Measurements from ENCODE around the gene RILP.
A peak's percentile ranks its signal among the peaks of the same experiment; 100 is the strongest.

The RILP gene

DNA sequence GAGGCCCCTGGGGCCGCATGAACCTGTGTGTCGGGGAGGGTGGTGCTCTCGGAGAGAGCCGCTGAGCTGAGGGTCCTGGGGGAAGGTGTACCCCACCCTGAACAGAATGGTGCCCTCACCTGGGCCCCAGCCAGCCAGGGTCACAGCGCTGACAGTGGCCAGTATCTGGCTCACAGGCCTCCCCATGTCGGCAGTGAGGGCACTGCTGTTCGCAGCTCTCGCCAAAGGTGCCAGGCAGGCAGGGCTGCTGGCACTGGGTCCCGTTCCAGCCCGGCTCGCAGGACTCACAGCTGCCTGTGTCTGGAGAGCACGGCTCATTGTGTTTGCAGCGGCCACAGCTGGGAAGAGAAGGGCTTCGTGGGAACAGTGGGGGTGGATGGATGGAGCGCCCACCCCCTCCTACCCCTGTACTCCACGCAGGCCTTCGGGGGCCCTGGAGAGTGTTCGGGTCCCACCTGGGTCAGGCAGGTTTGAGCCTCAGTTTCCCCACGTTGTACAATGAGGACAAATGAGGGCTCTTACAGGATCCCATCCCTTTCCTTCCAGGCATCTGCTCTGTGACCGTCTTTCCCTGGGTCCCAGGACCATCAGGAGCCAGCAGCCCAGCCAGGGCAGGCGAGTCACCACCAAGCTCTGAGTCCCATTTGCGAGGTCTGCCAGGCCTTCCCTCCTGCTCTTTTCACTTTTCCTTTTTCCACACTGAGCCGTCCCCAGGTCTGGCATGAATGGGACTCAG, 9.2 kb downstream of the RILP start:
- Mint-ChIP-seq H3K4me1 (peaks cover 36% of the 10 kb centered on the region), H3K36me3 (peaks cover 6% of the 10 kb centered on the region), H3K4me3 (no peak overlapping the region), H3K27me3 (no peaks in the 10 kb centered on the region), H3K27ac (no peak overlapping the region), H3K9me3 (no peaks in the 10 kb centered on the region)
- no peak for ATAC-seq

DNA sequence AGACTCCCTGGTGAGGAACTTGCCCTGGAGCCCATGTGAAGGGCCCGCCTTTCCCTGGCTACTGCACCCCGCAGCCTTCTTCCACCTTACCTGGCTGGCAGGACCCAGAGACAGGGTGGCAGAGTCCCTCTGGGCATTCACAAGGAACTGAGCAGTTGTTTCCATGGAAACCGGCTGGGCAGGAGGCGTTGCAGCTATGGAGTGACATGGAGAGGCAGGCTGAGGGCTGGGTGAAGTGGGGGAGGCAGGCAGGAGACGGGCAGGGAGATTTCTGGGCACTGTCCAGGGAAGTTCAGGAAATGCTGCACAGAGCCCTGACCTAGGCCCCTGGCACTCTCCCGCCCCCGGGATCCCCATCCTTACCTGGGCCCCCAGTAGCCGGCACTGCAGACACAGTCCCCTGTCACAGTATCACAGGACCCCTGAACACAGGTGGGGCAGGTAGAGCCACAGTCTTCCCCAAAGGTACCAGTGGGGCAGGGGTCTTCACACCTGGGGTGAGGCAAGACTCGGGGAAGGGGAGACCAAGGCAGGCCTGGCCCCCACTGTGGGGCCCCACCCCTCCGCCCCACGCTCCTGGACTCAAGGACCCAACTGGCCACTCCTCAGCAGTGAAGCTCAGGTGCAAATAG, 10.0 kb downstream of the RILP start:
- Mint-ChIP-seq H3K27me3 (no peaks in the 10 kb centered on the region), H3K4me1 (peaks cover 28% of the 10 kb centered on the region), H3K27ac (peak overlapping the region; percentile 53), H3K4me3 (no peak overlapping the region), H3K9me3 (no peaks in the 10 kb centered on the region), H3K36me3 (peaks cover 6% of the 10 kb centered on the region)
- ATAC-seq: no peak

DNA sequence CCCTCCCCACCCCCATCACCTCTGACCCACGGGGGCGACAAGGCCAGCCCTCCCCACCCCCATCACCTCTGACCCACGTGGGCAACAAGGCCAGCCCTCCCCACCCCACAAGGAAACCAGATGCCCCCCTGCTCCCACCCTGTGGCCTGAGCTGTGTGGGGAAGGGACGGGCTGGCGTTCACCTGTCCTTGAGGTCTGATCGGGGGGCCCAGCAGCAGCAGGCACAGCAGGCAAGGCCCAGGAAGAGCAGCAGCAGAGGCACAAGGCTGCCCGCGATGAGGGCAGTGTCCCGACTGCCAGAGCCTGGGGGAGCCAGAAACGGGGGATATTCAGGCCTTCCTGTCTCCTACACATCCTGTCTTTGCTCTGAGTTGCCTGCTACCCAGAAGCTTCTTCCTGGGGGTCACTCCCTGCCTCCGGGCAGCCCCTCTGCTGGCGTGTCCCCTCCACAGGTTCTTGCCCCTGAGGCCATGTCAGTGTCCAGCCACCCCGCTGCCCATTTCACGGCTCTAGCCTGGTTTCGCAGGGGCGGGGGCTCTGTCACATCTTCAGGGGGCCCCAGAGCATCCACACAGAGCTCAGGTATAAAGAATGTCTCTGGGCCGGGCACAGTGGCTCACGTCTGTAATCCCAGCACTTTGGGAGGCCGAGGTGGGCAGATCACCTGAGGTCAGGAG, 10.9 kb downstream of the RILP start:
- Mint-ChIP-seq H3K9me3 (no peaks in the 10 kb centered on the region), H3K36me3 (peaks cover 6% of the 10 kb centered on the region), H3K27me3 (no peaks in the 10 kb centered on the region), H3K4me1 (peaks cover 19% of the 10 kb centered on the region), H3K27ac (peak overlapping the region; percentile 53), H3K4me3 (no peak overlapping the region)
- no peak for ATAC-seq

DNA sequence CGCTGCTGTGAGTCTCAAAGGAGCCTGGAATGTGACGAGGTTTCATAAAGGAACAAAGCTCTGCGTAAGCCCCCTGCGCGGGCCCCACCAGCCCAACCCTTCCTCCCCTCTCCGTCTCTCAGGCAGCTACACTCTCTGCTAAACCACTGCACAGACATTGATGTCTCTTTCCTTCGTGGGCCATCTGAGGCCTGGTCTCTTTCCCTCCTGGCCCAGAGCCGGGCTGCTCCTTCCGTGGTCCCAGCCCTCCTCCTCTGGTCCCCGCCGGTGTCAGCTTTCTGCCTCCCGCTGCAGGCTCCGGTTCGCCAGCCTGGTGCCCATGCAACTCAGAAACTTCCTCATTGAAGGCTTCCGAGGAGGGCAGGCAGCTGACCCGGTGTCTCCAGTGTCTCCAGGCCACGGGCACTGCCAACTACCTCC, 11.5 kb downstream of the RILP start:
- no peaks in the 10 kb centered on the region for H3K9me3 Mint-ChIP-seq
- H3K4me3 Mint-ChIP-seq: no peak overlapping the region
- H3K36me3 Mint-ChIP-seq: peaks cover 6% of the 10 kb centered on the region
- peak overlapping the region; percentile 53 for H3K27ac Mint-ChIP-seq
- peaks cover 18% of the 10 kb centered on the region for H3K4me1 Mint-ChIP-seq
- no peak for ATAC-seq
- no peaks in the 10 kb centered on the region for H3K27me3 Mint-ChIP-seq

DNA sequence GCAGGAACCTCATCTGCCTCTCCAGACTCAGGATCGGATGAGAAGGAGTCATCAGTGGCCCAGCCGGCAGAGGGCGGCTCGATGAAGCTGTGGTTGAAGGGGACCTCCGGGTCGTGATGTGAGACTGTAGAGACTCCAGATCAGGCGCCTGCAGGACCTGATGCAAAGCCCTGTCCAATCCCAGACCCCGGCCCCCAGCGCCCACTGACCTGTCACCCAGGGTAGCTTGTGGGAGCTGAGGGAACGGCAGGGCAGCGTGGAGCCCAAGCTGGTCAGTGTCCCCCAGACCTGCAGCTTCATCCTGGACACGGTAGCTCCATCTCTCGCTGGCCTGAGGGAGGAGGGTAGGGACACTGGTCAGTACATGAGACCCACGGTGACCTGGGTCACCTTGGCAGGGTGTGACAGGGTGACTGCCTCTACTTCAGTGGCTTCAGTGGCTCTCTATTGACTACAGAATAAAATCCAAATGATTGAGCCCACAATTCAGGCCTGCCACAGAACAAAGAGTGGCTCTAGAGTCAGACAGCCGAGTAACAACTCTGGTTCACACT, 12.9 kb downstream of the RILP start:
- no peaks in the 10 kb centered on the region for H3K27me3 Mint-ChIP-seq
- H3K4me1 Mint-ChIP-seq: peaks cover 20% of the 10 kb centered on the region
- H3K9me3 Mint-ChIP-seq: no peaks in the 10 kb centered on the region
- H3K27ac Mint-ChIP-seq: peak overlapping the region; percentile 53
- no peak overlapping the region for H3K4me3 Mint-ChIP-seq
- no peak for ATAC-seq
- H3K36me3 Mint-ChIP-seq: peaks cover 6% of the 10 kb centered on the region

DNA sequence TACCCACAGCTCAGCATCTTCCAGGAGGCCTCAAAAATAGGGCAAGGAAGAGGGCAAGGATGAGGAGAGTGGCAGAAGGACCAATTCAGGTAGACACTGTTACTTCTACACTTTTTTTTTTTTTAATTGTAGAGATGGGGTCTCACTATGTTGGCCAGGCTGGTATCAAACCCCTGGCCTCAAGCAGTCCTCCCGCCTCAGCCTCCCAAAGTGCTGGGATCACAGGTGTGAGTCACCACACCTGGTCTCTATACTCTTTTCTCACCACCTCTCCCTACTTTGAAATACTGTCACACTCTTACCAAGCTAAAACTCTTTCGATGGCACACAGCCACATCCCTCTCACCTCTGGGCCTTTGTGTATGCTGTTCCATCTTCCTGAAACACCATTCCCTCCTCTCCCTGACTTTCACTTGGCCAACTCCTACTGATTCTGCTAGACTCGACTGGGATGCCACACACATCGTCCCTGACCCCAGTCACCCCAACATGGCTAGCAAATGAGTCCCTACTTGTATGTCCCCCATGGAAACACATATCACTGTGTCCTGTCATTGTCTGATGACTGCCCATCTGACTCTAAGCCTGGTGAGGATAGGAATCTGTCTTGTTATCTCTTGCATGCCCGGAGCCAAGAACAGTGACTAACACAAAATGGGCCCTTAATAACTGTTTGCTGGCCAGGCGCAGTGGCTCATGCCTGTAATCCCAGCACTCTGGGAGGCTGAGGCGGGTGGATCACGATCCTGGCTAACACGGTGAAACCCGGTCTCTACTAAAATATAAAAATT, 13.8 kb downstream of the RILP start:
- no peaks in the 10 kb centered on the region for H3K27me3 Mint-ChIP-seq
- peak overlapping the region; percentile 50 for H3K27ac Mint-ChIP-seq
- ATAC-seq: no peak
- no peaks in the 10 kb centered on the region for H3K9me3 Mint-ChIP-seq
- H3K4me1 Mint-ChIP-seq: peaks cover 26% of the 10 kb centered on the region
- H3K36me3 Mint-ChIP-seq: peaks cover 6% of the 10 kb centered on the region
- H3K4me3 Mint-ChIP-seq: no peak overlapping the region

DNA sequence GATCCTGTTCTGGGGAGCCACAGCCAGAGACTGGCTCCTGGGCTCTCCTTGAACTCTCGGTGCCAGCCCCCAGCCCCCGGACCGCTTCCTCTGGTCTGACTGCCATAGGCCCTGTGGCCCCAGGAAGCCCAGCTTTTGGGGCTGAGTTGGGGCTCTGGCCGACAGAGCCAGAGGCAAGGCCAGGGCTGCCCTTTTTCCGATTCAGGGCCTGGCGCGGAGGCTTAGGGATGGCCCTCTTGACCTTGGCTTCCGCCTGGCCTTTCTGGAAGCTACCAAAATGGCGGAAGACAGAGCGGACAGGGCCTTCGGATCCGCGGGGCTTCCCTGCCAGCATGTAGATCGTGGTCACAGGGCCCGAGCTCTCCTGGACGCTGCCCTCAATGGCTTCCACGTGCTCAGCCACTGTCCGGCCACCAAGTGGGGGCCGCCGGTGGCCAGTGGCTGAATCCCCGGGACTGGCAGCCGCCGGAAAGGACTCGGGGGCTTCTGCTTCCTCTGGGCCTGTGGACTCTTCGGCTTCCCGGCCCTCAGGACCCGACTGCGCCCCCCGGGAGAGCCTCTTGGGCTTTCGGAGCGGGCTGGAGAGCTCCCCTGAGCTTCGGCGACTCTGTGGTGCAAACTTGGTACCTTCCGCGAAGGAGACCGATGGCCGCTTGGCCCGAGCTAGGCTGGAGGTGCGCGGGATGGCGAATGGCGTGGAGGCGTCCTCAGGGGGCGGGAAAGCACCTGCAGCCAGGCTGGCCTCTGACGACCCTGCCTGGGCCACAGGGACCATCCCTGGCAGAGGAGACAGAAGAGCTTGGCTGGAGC, 14.6 kb downstream of the RILP start:
- Mint-ChIP-seq H3K36me3 (peaks cover 6% of the 10 kb centered on the region), H3K4me3 (no peak overlapping the region), H3K27ac (no peak overlapping the region), H3K4me1 (peaks cover 32% of the 10 kb centered on the region), H3K9me3 (no peaks in the 10 kb centered on the region), H3K27me3 (no peaks in the 10 kb centered on the region)
- no peak for ATAC-seq

DNA sequence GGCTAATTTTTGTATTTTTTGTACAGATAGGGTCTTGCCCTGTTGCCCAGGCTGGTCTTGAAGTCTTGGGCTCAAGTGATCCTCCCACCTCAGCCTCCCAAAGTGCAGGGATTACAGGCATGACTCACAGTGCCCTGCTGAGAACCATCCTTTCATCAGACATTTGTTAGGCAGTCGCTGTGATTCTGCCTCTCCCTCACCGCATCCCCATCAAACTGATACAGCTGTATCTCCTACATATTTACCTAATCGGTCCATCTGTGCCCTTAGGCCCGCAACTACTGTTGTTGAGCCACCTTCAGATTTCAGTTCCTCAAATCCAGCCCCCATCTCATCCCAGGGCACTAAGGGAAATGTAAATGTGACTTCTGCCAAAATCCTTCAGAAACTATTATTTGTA, 19.0 kb downstream of the RILP start:
- ATAC-seq: no peak
- peaks cover 37% of the 10 kb centered on the region for H3K4me1 Mint-ChIP-seq
- no peaks in the 10 kb centered on the region for H3K27me3 Mint-ChIP-seq
- H3K36me3 Mint-ChIP-seq: peaks cover 19% of the 10 kb centered on the region
- H3K9me3 Mint-ChIP-seq: no peaks in the 10 kb centered on the region
- H3K4me3 Mint-ChIP-seq: peak overlapping the region; percentile 82
- H3K27ac Mint-ChIP-seq: peak overlapping the region; percentile 98

DNA sequence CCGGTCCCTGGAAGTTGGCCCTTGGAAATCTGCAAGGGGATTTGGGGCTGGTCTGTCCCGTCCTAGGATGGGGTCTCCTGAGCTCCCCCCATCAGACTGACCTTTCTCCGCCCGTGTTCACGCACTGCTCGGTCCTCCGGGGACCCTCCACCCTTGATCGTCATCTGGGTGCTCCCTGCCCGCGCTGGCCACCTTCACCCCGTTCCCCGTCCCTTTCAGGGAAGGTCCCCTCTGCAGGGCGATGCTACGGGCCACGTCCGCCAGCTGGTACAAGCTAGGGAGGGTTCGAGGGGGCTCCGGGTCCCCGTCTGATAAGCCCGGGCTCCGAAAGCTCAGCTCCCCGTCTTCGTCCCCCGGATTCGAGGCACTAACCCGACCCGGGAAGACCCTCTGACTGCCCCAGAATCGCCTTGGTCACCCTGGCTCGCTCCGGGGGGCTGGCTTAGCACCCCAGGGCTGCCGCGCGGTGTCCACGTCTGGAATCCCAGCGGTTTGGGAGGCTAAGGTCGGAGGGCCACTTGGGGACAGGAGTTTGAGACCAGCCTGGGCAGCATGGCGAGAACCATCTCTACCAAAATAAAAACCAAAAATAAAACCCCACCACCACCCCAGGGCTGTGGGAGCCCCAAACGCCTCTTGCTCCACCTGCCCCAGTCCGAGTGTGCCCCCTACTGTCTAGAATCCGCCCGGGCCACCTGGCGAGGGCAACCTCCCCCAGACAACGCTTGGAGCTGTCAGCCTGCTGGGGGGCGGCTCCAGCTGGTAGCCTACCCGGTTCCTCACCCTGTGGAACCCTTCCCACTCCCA, 20.0 kb downstream of the RILP start:
- Mint-ChIP-seq H3K4me1 (peaks cover 45% of the 10 kb centered on the region), H3K27ac (peak overlapping the region; percentile 98), H3K27me3 (no peaks in the 10 kb centered on the region), H3K9me3 (no peaks in the 10 kb centered on the region), H3K36me3 (peaks cover 26% of the 10 kb centered on the region), H3K4me3 (peak overlapping the region; percentile 82)
- ATAC-seq: peak; percentile 24

DNA sequence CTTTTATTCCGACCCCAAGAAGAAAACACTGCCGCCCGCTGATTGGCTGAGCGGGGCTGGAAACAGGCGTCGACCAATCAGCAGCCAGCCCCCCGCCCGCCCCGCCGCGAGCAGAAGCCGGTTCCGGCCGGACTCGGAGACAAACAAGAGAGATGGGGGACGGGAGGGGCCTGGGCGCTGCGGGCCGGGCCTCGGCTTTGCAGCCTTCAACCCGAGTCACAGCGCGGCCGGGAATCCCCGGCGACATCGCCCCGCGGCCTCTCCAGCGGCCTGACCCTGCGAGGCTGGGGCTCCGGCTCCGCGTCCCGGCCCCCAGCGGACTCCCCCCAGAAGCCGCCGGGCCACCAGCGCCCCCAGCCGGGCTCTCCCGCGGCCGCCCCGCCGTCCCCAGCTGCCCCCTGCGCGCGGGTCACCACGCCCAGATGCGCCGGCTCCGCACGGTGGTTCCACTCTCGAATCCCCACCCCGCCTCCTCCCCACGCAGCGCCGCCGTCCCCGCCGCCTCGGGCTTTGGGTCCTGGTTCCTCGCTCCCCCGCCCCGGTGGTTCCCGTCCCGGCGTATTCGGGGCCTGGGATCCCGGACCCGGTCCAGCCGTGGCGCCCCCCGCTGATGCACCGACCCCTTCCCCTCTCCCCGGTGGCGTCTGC, 20.7 kb downstream of the RILP start:
- Mint-ChIP-seq H3K27ac (peak overlapping the region; percentile 98), H3K4me1 (peaks cover 50% of the 10 kb centered on the region), H3K4me3 (peak overlapping the region; percentile 89), H3K27me3 (no peaks in the 10 kb centered on the region), H3K36me3 (peaks cover 32% of the 10 kb centered on the region), H3K9me3 (no peaks in the 10 kb centered on the region)
- ATAC-seq: peak; percentile 87

DNA sequence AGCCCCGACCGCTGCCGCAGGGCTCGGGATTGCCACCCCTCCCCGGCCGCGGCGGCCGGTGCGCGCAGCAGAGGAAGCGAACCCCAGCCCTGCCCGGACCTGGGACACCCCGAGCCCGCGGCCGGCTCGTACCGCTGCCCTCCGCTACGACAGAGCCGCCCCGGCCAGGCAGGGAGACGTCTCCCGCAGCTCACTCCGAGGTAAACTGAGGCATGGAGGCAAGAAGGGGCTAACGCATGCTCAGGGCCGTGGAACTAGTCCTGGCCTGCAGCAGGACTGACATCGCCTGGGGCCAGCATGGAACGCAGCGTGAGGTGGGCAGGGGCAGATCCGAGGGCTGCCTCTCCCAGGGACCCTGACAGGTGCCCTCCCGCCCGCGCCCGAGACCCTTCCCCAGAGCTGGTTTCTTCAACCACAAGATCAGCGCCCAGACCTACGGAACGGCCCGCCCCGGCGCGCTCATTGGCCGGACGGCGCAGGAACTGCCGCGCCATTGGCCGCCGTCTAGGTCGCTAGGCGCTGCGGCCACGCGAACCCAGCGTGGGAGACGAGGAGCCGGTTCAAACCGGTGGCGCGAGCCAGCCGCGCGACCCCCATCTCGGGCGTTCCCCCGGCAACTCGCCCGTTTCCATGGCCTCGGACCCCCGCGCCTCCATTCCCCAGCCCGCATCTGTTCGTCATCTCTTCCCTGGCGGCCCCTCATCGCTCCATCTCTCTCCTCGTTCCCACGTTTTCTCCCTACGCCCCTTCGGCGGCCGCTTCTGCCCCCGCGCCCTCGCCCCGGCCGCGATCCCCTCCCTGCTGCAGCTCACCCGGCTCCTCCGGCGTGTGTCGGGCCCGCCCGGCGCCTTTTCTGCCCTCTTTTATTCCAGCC, 21.4 kb downstream of the RILP start, which contains the start of gene SLC43A2:
Gene SLC43A2, minus strand, starts transcription at position 853 of the 874 bp plus-strand sequence. CDS start 960 bp downstream, outside the sequence.
- peaks cover 55% of the 10 kb centered on the region for H3K4me1 Mint-ChIP-seq
- H3K4me3 Mint-ChIP-seq: peak within 1 kb of the TSS; percentile 89
- H3K27me3 Mint-ChIP-seq: no peaks in the 10 kb centered on the region
- ATAC-seq: peak; percentile 78
- no peaks in the 10 kb centered on the region for H3K9me3 Mint-ChIP-seq
- peaks cover 40% of the 10 kb centered on the region for H3K36me3 Mint-ChIP-seq
- peak within 1 kb of the TSS; percentile 98 for H3K27ac Mint-ChIP-seq

DNA sequence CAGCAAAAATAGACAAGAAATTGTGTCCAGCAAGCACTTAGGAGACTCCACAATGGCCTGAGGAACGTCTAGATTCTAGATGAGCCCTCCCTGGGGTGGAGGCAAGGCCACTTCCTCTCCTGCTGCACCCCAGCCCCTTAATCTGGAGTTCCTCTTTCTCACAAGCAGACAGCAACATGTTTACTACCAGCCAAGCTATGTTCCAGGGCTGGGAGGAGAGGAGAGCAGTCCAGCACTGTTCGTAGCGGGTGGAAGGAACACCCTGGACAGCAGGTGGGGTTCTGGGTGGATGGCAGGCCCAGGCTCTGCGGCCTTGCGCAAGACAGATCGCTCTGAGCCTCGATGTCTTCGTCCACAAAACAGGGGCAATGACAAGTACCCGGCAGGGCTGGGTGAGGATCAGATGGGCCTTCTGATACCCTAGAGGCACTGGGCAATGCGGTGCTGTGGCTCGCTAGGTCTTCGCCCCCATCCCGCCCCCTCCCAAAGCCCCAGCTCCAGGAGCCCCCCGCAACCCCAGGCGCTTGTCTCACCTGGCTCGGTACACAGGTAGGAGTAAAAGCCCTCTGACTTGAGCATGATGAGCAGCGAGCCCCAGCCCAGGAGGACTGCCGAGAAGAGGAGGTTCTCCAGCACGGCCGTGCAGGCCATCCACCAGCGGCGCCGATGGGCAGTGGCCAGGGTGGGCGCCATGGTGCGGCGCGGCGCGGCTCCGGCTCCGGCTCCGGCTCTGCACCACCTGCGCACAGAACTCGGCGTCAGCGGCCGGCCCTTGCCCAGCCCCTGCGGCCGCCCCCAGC, 22.3 kb downstream of the RILP start:
- Mint-ChIP-seq H3K36me3 (peaks cover 44% of the 10 kb centered on the region), H3K27me3 (no peaks in the 10 kb centered on the region), H3K4me3 (peak overlapping the region; percentile 89), H3K27ac (peak overlapping the region; percentile 98), H3K9me3 (no peaks in the 10 kb centered on the region), H3K4me1 (peaks cover 55% of the 10 kb centered on the region)
- ATAC-seq: peak; percentile 51

Measured in stimulated activated memory B cell treated with anti-CD40 and anti-IgM and Interleukin-4, amounts not matched to agents 10 μg/mL and 1 μg/mL and 100 μg/mL, for 72 hours (primary cell).